Panc1 (cell line): ENCODE measurements around the gene MAGIX.

Experiments used
- CTCF ChIP-seq: fragments of 450-650 bp; IDR thresholded peaks from 2 replicates; pipeline ENCODE4 v1.5.1; 2017; ENCODE audit warnings: mild to moderate bottlenecking
- REST ChIP-seq, 2 experiments: IDR thresholded peaks; 2 replicates each; pipeline ENCODE4 v1.6.1; 2011 to 2012; ENCODE audit warnings: low read depth in 2 of 2, control low read depth in 1 of 2, low read length in 1 of 2, mild to moderate bottlenecking in 1 of 2, moderate library complexity in 1 of 2; ENCODE audit not compliant: insufficient read depth in 1 of 2
- TCF7L2 ChIP-seq: IDR thresholded peaks from 2 replicates; pipeline ENCODE4 v1.6.1; 2011; ENCODE audit warnings: mild to moderate bottlenecking, low read depth, low read length, inconsistent platforms

- TF ChIP-seq CTCF = no peak
- no peak for TF ChIP-seq REST (IDR thresholded peaks at IDR 0.05; ENCODE audit: insufficient read depth in 1 of 2, low read depth in 2 of 2, low read length in 1 of 2)
- TF ChIP-seq TCF7L2 = no peak
Observed at GRCh38 chrX:49172280-49172780, 9.8 kb downstream of the MAGIX start.
